Posterior cingulate gyrus (tissue), 11 donors: ENCODE data around the gene DCAF5.
"Not testable (repeated sequence)": the region's sequence is repeated elsewhere in the genome, so short reads cannot be mapped to it uniquely, and the experiment has no call there.

Experiments used
- DNase-seq, 10 donors: peaks; one replicate each; pipeline versions ENCODE4 v3.0.0 to v3.0.0-alpha.2; 2020 to 2021; ENCODE audit warnings: mixed read lengths in 3 of 10
- intact Hi-C: fragments of 100-400 bp; cut with DNase I; formaldehyde crosslinking; loops from one replicate; pipeline ENCODE4 v1.15.1; 2023

Gene DCAF5

DNA sequence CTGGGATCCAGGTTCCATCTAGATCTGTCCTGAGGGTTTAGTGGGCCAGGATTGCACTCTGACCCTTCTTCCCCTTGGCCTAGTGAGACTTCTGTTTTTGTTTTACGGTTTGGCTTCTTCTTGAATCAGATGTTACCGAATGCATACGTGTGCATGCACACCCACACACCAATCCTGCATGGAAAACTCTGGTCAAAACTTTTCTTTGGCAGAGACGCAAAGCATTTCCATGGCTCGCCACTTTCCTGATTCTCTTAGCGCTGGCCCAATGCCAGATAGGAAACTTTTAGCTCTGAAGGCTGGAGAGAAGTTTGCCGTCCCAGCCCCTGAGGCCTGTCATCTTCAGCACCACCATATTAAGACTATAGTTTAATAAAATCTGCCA lies 106.5 kb downstream of the DCAF5 start:
- intact Hi-C loops, result no loop called here

GRCh38 chr14:69045857-69046475 lies 107.0 kb downstream of the DCAF5 start:
- no peak for DNase-seq
- intact Hi-C loops, result no loop called here

More for the DNA sequence above, 106.5 kb downstream of the DCAF5 start:
- DNase-seq, result no peak

GRCh38 chr14:69044965-69045555 lies 107.9 kb downstream of the DCAF5 start:
- intact Hi-C loops, result no loop called here
- peak in 7 of 10 donors; percentile 47 to 91 (median 52) for DNase-seq

- intact Hi-C loops, result no loop called here
- DNase-seq, result no peak
Observed at GRCh38 chr14:69044296-69044695, 108.6 kb downstream of the DCAF5 start.

GRCh38 chr14:69043596-69044260 lies 109.2 kb downstream of the DCAF5 start:
- no peak for DNase-seq
- intact Hi-C loops, result no loop called here

- peak in 3 of 10 donors; percentile 20 to 87 (median 74) for DNase-seq
- intact Hi-C loops, result no loop called here
Observed at GRCh38 chr14:69042787-69043444, 110.0 kb downstream of the DCAF5 start.

GRCh38 chr14:69042299-69042698 lies 110.6 kb downstream of the DCAF5 start:
- intact Hi-C loops, result no loop called here
- no peak for DNase-seq

DNA sequence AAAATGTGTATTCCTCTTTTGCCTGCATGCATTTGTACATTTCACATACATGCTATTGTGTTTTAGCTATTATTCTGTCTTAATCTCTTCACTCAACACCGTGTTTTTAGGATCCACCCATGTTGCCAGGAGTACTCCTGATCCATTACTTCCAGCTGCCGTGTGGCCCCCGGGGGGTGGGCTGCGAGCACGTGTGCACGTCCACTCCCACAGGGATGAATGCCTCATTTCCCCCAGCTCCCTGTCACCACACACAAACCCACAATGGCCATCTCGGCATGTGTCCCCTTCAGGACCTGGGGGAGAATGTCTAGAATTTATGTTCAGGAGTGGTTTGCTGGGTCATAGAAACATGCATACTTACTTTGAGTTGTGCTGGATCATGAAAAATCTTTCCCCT lies 111.1 kb downstream of the DCAF5 start:
- intact Hi-C loops, result no loop called here
- DNase-seq, result no peak

DNA sequence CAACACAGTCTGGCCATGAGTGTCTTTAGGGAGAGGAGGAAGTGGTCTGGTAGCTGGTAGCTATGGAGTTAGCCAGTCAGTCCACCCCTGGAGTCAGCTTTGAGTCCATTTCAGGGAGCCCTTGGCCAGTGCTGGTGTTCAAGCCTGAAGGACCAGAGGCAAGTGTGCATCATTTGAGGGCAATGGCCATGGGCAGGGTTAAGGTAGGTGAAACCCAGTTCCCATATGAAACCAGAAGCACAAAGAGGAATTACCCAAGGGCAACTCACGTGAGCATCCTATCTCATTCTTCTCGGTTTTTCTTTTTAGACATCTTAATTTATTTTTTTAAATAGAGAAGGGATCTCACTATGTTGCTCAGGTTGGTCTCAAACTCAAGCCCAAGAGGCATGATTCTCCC lies 112.6 kb downstream of the DCAF5 start:
- intact Hi-C loops, result no loop called here

GRCh38 chr14:69039288-69039628 lies 113.7 kb downstream of the DCAF5 start:
- intact Hi-C loops, result no loop called here
- DNase-seq, result no peak

More for the DNA sequence above, 112.6 kb downstream of the DCAF5 start:
- DNase-seq, result no peak

DNA sequence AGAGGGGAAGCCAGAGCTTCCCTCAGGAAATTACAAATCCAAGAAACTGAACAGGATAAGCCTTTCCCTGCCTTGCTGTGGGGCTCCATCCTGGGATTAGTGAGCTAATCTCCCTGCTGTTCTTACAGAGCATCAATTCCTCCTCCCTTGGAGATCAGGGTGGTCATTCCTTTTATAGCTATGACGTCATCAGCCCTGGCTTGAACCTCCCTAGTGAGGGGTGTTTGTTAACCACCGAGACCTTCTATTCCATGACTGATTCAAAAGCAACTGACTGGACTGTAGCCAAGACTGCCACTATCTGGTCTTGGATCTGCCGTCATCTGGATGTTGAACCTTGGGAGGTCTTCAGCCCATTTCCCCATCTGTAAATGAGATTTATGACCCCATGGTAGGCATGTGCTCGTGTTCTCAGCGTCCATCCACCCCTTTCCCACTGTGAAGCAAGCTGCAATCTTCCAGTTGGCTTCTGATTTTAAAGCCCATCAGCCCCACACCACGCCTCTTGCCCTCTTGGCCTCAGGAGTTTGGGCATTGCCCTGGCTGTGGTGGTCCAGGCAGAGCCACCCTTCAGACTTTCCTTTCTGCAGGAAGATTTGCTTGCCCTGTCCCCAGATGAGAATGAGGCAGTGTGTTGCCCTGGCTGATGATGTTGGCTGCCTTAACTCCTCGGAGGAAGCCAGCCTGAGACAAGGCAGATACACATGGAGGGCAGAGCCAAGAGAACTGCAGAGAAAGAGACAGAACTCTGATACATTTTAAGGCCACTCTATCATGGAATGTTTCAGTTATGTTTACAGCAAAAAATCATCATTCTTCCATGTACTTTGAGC lies 114.2 kb downstream of the DCAF5 start:
- DNase-seq, result no peak
- intact Hi-C loops, result no loop called here

DNA sequence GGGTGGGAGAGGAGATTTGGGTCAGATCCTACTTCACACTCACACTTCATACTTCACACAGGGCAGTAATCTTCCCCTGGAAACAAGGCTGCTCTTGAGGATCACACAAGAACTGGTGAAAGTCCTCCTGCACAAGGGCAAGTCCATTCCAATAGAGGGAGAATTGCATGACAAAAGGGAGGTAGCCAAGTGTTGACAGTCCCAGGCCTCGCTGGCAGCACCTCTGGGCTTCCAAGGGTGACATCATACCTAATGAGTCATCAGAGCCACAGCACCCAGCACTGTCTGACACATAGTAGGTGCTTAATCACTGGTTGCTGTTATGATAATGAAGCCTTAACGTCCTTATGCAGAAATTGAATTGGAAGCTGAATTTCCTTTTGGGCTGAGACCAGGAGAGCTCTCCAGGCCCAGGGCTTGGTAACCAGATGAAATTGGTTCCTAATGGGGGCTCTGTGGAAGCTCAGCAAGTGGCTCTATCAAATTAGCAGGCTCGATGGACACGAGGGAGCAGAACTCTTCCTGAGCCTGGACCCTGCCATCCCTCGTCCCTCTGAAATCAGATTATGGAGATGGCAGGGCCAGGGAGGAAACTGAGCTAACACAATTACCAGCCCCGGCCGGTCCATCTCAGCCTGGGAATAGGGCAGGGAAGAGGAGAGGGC lies 115.0 kb downstream of the DCAF5 start:
- no peak for DNase-seq
- intact Hi-C loops, result no loop called here

- DNase-seq, result no peak
- intact Hi-C loops, result no loop called here
Observed at GRCh38 chr14:69036757-69037506, 116.0 kb downstream of the DCAF5 start.

- intact Hi-C loops, result no loop called here
- DNase-seq, result no peak
Observed at GRCh38 chr14:69034612-69035262, 118.2 kb downstream of the DCAF5 start.

- intact Hi-C loops, result no loop called here
- DNase-seq, result no peak
Observed at GRCh38 chr14:69027242-69027913, 125.5 kb downstream of the DCAF5 start.

DNA sequence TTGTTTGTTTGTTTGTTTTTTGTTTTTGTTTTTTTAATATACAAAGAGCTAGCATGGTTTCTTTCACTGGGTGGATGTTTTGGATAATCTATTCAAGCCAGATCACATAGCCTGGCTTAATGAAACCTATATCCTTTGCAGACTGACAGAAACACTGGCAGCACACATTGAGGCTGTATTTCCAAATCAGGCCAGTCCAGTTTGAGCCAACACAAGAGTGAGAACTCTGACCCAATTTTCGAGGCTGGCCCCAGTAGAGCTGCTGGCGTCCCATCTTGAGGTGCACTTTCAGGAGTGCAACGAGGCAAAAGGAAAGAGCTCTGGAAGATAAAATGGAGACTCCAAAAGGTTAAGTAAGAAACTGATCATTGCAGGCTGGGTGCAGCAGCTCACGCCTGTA lies 129.9 kb downstream of the DCAF5 start:
- DNase-seq, result peak in 1 of 10 donors; percentile 41
- intact Hi-C loops, result no loop called here

DNA sequence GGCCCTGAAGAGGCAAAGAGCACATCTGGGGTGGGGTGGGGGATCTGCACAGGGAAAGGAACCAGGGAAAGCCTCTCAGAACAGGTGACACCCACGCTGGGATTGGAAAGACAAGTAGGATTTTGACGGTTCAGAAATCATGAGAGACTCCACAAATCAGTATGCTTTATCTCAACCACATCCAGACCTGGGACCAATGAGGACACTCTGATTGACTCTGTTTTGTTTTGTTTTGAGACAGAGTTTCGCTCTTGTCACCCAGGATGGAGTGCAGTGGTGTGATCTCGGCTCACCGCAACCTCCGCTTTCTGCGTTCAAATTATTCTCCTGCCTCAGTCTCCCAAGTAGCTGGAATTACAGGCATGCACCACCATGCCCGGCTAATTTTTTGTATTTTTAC lies 130.8 kb downstream of the DCAF5 start:
- DNase-seq, intact Hi-C loops: not testable (repeated sequence)

GRCh38 chr14:69017706-69018105 lies 135.2 kb downstream of the DCAF5 start:
- DNase-seq, result no peak
- intact Hi-C loops, result no loop called here
